ENCODE data around the gene SSBP2. TPM values are rescaled to one million over a fixed set of nuclear protein-coding genes. Genes with fewer than 3 reads are reported as not detected.

SSBP2 gene
- total RNA-seq = 15.5 and 18.7 TPM in 2 replicates

DNA sequence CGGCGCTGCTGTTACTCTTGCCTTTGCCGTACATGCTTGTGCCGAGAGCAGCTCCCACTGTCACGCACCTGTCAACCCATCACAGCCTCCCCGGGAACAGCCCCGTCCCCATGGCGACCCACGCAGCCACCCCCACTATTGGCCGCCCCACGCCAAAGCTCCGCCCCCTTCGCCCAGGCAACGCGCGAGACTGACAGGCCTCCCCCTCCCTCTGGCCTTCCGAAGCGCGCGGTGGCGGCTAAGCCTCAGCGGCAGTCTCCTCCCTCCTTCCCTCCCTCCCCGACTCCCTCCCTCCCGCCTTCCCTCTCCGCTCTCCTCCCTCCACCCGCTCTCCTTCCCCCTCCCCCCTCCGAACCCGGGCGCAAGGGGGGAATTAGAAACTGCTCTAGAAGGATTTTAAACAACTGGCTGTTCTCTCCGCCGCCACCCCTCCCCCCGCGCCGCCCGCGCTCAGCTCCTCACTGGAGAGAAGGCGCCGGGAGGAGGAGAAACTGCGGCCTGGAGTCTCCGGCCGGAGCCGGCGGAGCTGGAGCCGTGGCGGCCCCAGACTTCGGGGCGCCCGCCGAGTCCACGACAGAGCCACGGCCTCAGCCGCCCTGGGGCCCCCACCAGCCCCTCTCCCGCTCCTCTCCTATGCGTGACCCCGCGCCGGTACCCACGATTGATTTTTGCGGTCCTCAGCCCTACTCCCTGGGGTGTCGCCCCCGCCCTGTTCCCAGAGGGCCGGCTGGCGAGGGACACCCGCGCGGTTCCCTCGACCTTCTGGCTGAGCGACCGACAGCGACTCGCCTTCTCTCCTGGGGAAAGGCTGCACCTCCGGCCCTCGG, at the start of gene SSBP2:
TSS of gene SSBP2 (minus strand) at position 89 of the 827 bp plus-strand sequence. CDS start at position 34, 55 bp downstream.
- DNase-seq (ENCODE audit: low read depth) = peak; percentile 99
- TF ChIP-seq, protein P1, sequence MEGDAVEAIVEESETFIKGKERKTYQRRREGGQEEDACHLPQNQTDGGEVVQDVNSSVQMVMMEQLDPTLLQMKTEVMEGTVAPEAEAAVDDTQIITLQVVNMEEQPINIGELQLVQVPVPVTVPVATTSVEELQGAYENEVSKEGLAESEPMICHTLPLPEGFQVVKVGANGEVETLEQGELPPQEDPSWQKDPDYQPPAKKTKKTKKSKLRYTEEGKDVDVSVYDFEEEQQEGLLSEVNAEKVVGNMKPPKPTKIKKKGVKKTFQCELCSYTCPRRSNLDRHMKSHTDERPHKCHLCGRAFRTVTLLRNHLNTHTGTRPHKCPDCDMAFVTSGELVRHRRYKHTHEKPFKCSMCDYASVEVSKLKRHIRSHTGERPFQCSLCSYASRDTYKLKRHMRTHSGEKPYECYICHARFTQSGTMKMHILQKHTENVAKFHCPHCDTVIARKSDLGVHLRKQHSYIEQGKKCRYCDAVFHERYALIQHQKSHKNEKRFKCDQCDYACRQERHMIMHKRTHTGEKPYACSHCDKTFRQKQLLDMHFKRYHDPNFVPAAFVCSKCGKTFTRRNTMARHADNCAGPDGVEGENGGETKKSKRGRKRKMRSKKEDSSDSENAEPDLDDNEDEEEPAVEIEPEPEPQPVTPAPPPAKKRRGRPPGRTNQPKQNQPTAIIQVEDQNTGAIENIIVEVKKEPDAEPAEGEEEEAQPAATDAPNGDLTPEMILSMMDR (IDR thresholded peaks at IDR 0.05; ENCODE audit: insufficient read depth, low read depth, low read length) = no peak
- peak within 1 kb of the TSS; percentile 81 for H3K4me3 ChIP-seq (ENCODE audit: low read depth, low read length)

DNA sequence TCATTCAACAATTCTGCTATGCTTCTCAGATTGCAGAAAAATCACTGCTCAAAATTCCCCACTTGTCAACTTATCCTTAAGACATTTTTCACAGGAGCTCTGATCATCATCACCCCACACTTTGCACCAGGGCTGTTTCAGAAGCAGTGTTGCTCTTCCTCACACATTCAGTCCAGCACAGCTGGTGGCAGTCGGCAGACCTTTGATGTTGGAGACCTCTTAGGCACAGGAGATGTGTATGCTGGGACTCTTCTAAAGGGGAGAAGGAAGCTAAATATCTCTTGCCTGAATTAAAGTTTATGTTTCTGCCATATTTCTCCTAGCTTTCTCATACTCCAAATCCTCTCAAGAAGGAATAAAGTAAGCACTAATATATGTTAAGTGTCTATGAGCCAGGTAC, 44.8 kb upstream of the SSBP2 start:
- no peak for DNase-seq (ENCODE audit: low read depth)
- no peak overlapping the region for H3K4me3 ChIP-seq (ENCODE audit: low read depth, low read length)
- TF ChIP-seq, protein P1 (IDR thresholded peaks at IDR 0.05; ENCODE audit: insufficient read depth, low read depth, low read length) = no peak

DNA sequence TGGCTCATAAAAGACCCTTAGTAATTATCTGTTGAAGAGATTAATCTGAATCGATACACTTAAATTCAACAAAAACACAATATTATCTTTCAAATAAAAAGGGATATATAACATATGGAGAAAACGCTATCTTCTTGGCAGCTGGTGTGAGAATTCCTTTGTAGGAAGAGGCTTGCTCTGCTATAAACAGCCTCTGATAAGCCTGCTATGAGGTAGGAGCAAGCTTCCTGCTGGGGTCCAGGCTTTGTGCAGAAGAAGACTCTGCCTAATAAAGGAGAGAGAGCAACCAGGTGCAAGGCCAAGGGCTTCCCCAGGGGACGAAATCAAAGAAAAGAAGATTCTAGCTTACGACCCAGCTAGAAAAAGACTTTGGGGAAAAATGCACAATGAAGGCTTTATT, 43.3 kb upstream of the SSBP2 start:
- DNase-seq (ENCODE audit: low read depth) = peak; percentile 30
- TF ChIP-seq, protein P1 (IDR thresholded peaks at IDR 0.05; ENCODE audit: insufficient read depth, low read depth, low read length) = no peak
- no peak overlapping the region for H3K4me3 ChIP-seq (ENCODE audit: low read depth, low read length)

DNA sequence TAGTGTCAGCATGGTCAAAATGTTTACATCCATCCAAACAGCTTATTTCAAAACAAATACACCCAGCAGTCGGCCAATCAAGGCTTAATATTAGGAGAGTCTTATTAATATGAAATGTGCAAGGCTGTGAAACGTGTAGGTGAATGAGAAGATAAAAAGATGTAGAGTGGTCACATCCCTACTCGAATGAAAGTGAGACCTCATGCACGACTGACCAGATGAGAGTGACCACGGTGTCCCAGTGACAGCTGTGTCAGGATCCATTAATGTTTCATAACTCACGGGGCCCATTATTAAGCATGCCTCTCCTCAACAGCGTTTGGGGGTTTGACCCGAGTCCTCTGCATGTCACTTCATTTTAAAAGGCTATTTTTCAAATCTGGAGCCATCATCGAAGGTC, 39.4 kb upstream of the SSBP2 start:
- no peak for DNase-seq (ENCODE audit: low read depth)
- TF ChIP-seq, protein P1 (IDR thresholded peaks at IDR 0.05; ENCODE audit: insufficient read depth, low read depth, low read length) = no peak
- no peak overlapping the region for H3K4me3 ChIP-seq (ENCODE audit: low read depth, low read length)

DNA sequence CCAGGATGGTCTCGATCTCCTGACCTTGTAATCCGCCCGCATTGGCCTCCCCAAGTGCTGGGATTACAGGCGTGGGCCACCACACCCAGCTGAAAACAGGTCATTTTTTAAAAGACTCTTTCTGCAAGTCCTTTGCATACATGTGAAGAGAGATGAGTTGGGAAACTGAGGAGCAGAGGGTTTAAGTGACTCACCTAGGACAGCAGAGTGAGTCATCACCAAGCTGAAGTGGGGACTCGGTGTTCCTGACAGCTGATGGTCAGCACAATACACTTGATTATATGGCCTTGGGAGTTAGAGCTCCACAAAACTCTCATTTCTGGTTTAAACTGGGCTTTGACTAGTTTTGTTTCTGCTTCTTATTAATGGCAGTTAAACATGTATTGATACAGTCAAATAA, 38.1 kb upstream of the SSBP2 start:
- TF ChIP-seq, protein P1 (IDR thresholded peaks at IDR 0.05; ENCODE audit: insufficient read depth, low read depth, low read length) = no peak
- H3K4me3 ChIP-seq (ENCODE audit: low read depth, low read length) = no peak overlapping the region
- peak; percentile 57 for DNase-seq (ENCODE audit: low read depth)

DNA sequence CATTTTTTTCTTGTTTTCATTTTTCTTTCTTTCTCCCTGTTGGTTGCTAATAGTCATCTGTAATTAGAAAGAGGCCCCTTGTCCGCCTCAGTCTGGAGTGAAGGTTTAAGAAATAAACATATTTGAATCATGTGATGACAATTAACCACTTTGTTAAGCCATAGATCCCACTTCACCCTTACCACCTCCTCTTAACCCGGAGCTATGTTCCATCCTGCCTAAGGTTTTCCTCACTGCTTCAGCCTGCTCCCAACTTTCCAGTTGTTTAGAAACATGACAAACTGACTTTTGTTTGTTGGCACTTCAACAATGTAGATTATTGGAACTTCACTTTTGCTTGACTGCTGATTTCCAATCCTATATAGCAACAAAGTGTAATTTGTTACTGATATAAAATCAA, 37.4 kb upstream of the SSBP2 start:
- TF ChIP-seq, protein P1 (IDR thresholded peaks at IDR 0.05; ENCODE audit: insufficient read depth, low read depth, low read length) = no peak
- H3K4me3 ChIP-seq (ENCODE audit: low read depth, low read length) = no peak overlapping the region
- DNase-seq (ENCODE audit: low read depth) = no peak
